HepG2 (cell line): ENCODE measurements around the gene HSPB9.

Source experiments
- MAX ChIP-seq: IDR thresholded peaks from 2 replicates; pipeline ENCODE4 v1.6.1; 2012; ENCODE audit warnings: inconsistent platforms
- ZNF572 ChIP-seq: sonication (generic); formaldehyde crosslinking; IDR thresholded peaks from 2 replicates; pipeline ENCODE4 v1.5.1; 2020; ENCODE audit warnings: mild to moderate bottlenecking, missing genetic modification reagents
- TF ChIP-seq, protein P1 (sequence below): fragments of 450-650 bp; IDR thresholded peaks from 2 replicates; pipeline ENCODE4 v1.6.1; 2017; ENCODE audit warnings: mild to moderate bottlenecking

DNA sequence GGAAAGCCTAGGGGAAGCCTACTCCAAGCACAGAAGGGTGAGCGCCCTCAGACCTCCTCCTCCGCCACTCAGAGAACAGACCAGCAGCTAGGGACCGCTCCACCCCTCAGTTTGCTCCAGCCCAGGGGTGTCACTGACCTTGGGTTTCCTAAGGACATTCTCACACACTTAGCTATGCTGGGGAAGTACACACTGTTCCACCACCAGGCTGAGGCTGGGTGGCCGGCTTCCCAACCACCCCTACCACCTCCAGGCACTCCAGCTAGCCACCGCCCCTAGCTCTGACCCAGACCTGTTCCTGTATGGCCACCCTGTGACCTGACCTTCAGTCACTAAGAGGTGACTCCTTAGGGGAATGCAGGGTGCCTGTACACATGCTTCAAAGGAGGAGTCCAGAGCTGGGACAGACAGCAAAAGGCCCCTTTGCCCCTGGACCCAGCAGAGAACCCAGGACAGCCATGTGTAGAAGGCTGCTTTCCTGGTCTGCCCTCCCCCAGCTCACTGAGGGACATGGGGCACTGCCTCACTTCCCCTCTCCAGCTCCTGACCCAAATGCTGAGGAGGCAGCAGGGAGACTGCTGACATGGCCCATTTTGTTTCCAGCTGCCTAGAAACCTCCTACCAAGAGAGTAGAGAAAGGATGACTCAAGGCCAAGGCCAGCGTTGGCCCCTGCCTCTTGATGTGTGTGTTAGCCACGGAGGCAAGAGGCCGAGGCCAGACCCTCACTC is 6.7 kb downstream of the HSPB9 start:
- no peak for TF ChIP-seq ZNF572 (CRISPR knock-in tag)
- TF ChIP-seq, protein P1, sequence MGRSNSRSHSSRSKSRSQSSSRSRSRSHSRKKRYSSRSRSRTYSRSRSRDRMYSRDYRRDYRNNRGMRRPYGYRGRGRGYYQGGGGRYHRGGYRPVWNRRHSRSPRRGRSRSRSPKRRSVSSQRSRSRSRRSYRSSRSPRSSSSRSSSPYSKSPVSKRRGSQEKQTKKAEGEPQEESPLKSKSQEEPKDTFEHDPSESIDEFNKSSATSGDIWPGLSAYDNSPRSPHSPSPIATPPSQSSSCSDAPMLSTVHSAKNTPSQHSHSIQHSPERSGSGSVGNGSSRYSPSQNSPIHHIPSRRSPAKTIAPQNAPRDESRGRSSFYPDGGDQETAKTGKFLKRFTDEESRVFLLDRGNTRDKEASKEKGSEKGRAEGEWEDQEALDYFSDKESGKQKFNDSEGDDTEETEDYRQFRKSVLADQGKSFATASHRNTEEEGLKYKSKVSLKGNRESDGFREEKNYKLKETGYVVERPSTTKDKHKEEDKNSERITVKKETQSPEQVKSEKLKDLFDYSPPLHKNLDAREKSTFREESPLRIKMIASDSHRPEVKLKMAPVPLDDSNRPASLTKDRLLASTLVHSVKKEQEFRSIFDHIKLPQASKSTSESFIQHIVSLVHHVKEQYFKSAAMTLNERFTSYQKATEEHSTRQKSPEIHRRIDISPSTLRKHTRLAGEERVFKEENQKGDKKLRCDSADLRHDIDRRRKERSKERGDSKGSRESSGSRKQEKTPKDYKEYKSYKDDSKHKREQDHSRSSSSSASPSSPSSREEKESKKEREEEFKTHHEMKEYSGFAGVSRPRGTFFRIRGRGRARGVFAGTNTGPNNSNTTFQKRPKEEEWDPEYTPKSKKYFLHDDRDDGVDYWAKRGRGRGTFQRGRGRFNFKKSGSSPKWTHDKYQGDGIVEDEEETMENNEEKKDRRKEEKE: no peak
- TF ChIP-seq MAX: no peak
